Stimulated activated CD8-positive, alpha-beta memory T cell treated with anti-CD3 and anti-CD28 coated beads, Interleukin-12 subunit alpha, Interleukin-12 subunit beta, amount 100 ng/mL, for 1 hour (primary cell): ENCODE data around the gene PIGS.
"Not testable (repeated sequence)": the region's sequence is repeated elsewhere in the genome, so short reads cannot be mapped to it uniquely, and the experiment has no call there.

Source experiments
- DNase-seq: peaks from one replicate; pipeline ENCODE4 v3.0.0-alpha.2; 2020; ENCODE audit warnings: low read depth

The PIGS gene

DNA sequence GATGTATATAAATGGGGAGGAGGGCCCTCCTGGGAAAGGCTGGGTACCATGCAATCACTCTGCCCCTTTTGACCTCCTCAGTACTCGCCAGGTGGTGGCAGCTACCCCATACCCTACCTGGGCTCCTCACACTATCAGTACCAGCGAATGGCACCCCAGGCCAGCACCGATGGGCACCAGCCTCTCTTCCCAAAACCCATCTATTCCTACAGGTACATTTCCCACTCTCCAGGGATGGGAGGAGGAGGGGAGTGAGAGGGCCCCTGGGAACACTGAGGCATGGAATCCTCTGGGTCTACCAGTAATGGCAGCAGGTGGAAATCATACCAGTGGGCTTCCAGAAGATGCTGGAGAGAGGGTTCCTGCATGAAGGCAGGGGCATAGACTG, 42.3 kb downstream of the PIGS start:
- DNase-seq: no peak

DNA sequence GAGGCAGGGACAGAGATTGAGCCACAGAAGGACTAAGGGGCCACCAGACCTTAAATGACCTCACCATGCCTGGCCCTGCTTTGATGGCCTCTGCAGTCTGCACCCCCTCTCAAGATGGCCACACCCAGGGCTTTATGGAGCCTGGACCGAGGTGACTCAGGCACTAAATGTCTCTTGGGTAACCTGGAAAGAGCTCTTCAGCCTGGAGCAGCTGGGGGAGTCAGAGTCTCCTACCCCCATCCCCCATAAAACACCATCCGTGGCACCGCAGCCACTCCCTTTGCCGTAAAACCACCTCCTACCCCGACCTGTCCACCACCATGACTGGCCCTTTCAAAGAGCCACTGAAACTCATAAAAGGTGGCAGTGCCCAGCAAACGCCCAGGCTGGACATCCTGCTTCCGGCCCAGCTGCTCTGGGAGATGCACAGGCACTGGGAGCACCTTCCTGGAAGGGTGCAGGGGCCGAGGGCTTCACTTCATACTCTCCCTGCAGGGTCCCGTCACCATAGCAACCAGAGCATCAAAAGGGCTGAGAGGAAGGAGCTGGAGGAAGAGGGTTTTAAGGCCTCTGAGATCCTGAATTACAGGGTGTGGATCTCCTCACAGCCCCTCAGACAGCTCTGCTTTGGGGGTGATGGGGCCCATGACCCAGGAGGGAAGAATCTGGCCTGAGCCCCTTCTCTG, 42.9 kb downstream of the PIGS start:
- DNase-seq: no peak

DNA sequence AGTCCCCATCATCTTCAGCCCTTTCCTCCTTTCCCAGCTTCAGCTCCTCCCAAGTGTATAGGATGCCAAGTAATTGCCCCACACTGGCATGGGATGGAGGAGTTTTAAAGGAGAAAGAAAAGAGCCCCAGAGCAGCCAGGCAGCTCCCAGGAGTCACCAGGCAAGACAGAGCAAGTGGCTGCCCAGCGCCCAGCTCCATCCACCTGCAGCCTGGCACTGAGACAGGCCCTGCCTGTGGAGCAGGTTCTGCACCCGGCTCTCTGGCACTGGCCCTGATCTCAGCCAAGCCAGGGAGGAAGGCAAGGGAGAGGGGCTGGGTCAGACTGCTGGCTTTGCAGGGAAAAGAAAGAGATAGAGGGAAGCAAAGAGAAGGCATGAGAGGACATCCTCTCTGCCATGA, 43.5 kb downstream of the PIGS start:
- DNase-seq: no peak

DNA sequence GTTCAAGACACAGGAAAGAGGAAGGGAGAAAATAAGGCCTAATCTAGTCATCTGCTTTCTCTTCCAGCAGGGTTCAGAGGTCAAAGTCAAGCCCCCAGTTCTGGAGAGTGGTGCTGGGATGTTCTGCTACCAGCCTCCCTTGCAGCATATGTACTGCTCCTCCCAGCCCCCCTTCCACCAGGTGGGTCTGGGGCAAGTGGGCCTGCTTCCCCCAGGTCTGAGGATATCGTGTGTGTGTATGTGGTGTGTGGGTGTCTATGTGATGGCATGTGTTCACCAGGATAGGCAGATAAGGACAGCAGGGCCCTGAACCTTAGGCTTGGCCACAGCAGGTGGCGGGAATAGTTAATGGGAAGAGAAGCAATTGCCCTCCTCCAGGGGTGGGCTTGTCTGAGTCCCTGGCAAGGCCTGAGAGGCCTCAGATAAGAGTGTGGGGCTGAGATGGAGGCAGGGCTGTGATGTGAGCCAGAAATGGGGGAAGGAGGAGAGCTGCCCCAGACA, 44.1 kb downstream of the PIGS start:
- DNase-seq: no peak

DNA sequence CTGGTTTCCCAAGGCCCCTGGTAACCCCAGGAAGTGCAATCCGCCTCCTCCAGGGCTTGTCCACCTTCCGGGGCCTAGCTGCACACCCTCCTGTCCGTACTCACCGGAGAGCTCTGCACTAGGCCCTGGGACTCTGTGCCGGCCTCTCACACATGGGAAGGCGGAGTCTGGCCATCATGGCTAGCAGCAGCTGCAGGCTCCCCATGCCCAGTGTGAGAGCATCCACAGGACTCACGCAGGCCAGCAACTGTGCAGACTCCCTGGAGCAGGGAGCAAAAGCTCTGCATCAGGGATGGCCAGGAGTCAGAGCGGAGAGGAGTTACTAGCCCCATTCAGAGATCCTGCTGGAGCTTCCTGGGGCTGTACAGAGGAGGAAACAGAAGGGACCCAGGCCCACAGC, 44.9 kb downstream of the PIGS start:
- no peak for DNase-seq

DNA sequence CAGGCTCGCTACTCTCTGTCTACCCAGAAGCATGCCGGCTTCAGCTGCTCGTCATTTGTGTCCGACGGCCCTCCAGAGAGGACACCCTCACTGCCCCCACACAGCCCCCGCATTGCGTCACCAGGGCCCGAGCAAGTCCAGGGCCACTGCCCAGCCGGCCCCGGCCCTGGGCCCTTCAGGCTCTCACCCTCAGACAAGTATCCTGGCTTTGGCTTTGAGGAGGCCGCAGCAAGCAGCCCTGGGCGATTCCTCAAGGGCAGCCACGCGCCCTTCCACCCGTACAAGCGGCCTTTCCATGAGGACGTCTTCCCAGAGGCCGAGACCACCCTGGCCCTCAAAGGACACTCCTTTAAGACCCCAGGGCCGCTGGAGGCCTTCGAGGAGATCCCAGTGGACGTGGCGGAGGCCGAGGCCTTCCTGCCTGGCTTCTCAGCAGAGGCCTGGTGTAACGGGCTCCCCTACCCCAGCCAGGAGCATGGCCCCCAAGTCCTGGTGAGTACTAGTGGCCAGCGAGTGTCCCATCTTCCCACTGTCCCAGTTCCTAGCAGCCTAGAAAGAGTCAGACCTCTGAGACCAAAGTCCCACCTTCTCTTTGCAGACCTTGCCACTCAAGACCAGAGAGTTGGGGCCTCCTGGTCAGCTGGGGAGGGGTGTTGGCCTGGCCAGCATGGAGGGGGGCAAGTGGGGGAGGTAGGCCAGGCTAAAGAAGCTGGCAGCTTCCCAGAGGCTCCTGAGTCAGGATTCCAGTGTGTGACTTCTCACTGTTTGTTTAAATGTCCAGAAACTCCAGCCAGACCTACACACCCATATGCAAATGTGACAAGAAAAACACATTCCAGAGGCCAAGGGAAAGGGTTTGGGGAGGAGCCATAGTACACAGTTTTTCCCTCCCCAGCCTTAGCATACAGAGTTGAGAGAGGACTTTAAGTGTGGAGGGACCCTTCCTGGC, 46.6 kb downstream of the PIGS start:
- no peak for DNase-seq

DNA sequence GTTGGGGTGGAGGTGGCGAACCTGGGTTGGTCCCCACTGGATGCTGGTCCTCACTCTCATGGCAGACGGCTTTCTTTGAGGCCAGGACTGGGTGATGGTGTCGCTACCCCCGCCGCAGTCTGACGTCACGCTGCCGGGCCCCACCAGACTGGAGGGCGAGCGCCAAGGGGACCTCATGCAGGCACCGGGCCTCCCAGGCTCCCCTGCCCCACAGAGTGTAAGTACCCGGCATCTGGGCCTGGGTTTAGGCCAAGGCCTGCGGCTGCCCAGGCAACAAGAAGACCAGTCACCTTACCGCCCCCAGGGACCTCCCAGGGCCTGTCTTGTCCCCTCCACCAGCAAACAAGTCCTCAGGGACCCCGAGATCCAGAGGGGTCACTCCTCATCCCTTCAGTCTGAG, 47.4 kb downstream of the PIGS start:
- DNase-seq: no peak

DNA sequence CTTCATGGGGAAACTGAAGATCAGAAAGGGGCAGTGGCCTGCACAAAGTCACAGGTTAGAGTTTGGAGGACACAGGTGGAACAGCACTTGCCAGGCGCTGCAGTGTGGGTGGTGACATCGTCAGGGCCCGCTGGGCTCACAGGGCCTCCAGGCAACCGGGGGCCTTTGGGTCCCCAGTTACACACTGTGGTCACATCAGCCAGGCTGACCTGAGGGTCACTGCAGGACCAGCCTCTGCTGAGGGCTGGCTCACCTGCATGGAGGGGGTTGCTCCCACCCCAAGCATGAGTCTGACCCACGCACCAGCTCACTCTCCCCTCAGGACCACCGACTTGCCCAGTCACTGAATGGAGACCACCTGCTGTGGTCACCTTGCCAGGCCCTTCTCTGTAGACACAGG, 48.1 kb downstream of the PIGS start:
- DNase-seq: no peak

DNA sequence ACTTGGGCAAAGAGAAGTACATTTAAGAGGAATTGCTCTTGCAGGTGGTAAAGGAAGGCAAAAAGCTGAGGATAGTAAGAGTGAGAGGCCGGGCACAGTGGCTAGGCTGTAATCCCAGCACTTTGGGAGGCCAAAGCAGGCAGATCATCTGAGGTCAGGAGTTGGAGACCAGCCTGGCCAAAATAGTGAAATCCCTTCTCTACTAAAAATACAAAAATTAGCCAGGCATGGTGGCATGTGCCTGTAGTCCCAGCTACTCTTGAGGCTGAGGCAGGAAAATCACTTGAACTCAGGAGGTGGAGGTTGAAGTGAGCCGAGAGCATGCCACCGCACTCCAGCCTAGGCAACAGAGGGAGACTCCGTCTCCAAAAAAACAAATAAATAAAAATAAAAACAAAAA, 49.0 kb downstream of the PIGS start:
- not testable (repeated sequence) for DNase-seq

DNA sequence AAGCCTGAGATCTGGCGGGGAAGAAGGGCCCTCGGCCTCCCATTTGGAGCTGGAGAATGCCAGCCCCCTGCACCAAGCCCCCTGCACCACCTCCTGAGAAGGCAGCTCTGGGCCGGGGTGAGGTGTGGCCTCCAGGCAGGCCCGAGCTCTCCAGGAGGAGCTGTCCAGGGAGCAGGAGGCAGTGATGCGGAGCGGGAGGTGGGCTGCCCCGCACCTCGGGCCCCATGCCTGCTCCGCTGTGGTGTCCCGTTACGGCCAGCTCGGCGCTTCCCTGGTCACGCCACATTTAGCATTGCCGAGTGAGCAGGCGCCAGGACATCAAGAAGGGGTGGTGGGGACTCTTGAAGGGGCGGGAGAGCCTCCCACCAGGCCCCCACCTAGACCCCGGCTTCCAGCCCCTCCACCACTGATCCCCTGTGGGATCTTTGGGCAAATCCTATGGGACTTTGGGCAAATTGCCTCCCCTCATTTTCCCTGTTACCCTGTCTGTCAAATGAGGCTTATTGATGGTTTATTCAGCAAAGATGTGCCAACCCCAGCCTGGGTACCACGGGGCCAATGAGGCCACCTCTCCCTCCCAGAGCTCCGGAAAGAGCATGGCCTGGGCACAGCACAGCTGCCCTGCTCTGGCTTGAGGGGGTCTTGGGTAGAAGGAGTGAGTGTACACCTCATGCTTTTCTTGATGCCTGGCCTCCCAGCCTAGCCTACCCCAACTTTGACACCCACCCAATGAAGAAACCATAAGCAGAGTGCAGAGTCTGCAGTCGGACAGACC, 49.8 kb downstream of the PIGS start:
- no peak for DNase-seq

DNA sequence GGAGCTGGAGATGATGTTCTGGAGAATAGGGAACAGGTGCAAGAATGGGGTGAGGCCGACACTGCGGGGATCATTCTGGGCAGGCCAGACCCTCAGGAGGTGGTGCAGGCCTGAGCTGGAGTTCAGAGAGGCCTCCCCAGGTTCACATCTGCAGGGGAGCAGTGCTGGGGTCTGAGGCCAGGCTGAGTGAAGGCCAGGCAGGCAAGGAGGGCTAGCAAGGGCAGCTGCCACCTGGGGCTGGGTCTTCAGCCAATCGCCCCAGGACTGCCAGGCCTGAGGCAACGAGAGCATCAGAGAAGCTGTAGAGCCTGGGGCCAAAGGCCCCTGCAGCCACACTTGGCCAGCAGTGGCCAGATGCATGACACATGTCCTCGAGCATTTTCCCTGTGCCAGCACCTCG, 50.6 kb downstream of the PIGS start:
- no peak for DNase-seq

DNA sequence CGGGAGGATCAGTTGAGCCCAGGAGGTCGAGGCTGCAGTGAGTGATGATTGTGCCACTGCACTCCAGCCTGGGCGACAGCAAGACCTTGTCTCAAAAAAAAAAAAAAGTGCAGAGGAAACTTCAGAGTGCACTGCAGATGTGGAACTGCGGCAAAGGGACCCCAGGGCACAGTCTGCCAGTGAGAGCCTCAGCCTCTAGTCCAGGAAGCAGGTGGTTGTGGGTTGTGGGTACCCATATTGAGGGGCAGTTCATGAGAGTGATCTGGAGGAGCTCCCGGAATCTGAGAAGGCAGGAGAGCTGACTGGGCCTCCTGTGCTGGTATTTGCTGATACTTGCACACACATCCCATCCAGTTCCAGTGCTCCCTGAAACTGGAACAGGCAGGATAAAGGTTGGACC, 52.1 kb downstream of the PIGS start:
- DNase-seq: no peak

DNA sequence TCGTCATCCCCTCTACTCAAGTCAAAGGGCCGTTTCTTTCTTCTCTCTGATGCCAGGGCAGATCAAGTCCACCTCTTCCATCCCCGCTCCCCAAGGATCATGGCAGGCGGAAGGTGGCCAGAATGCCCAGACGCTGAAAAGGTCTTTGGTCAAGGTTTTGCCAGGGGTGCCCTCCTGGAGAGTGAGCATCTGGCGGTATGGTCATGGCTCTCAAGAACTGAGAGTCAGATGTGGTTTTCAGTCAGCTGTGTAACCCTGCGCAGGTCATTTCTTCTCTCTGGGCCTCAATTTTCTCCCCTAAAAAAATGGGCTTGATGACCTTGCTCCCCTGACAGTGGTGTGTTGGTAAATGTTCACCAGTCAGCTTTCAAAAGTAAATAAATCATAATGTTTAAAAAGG, 52.7 kb downstream of the PIGS start:
- no peak for DNase-seq

DNA sequence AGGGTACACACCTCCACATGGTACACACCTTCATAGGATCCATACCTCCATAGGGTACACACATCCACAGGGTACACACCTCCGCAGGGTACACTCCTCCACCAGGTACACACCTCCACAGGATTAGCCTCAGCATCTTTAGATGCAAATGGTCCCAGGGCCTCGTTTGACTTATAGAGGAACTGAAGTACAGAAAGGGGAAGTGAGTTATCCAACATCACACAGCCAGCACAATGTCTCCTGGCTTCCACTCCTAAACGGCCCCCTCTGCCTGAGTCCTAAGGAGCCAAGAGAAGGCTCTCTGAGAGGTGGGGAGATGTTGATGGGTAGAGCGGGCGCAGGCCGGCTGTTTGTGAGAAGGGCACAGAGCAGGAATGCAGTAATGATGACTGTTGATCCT, 53.2 kb downstream of the PIGS start:
- no peak for DNase-seq

DNA sequence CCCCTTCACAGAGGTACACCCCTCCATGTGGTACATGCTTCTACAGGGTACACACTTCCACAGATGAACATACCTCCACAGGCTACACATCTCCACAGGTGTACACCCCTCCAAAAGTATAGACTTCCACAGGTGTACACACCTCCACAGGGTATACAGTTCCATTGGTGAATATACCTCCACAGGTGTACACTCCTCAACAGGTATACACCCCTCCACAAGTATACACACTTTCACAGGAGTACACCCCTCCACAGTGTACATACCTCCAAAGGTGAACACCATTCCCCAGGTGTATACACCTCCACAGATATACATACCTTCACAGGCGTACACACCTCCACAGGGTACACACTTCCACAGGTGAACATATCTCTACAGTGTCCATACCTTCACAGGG, 55.8 kb downstream of the PIGS start:
- DNase-seq: no peak

DNA sequence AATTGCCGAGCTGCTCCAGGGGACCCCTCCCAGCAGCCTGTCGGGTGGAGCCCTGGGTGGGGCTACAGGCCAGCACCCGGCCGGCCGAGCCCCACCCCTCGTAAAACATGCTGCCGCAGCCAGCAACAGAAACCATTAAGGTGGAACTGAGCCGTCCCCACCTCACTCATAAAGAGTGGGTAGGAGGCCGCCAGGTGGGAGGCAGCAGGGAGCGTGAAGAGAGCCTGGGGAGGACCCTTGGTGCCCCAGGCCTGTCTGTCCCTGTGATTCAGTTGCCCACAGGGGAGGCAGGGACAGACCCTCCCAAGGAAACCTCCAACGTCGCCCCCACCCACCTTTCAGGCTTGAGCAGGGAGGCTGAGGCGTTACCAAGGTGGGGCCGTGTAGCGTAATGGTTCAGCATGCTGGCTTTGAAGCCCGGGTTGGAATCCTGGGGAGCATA, 56.7 kb downstream of the PIGS start:
- DNase-seq: no peak

DNA sequence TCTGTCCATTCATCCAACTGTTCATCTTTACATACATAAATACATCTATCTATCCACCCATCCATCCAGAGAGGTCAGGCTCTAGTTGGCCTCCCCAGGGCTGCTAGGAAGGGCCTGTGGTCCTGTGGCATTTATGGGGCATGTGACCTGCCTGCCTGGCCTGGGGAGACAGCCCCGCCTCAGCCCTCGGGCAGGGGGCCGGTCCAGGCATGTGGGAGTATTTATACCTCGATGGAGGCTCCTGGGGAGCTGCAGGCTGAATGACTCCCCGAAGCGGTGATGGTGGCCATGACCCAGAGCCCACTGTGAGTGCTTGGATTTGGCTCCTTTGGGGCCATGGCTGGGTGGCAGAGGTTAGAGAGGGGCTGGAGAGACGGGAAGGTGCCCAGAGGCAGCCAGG, 57.8 kb downstream of the PIGS start:
- DNase-seq: no peak

DNA sequence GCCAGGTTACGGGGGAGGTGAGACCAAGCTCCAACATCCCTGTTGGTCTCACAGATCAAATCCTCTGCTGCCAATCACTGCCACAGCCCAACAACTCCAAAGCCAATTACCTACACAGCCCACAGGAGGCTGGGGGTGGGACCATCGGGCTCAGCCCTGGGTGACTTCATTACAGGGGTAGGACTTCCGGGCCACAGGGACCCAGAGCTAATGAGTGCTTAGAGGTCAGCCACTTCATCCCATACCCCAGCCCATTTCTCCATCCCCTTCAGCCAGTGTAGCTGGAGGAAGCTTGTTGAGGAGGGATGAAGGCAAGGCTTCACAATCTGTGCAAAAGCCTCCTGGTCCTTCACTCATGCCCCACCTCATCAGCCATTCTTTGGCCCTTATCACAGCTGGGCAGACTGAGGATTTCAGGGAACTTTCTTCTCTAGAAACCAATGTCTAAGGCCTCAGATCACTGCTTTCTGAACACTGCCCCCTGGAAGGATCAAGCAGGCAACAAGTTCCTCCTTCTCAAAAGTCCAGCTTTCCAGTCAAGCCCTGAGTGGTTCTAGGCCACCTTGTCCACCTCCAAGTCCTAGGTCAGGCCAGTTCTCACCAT, 59.4 kb downstream of the PIGS start:
- DNase-seq: no peak

DNA sequence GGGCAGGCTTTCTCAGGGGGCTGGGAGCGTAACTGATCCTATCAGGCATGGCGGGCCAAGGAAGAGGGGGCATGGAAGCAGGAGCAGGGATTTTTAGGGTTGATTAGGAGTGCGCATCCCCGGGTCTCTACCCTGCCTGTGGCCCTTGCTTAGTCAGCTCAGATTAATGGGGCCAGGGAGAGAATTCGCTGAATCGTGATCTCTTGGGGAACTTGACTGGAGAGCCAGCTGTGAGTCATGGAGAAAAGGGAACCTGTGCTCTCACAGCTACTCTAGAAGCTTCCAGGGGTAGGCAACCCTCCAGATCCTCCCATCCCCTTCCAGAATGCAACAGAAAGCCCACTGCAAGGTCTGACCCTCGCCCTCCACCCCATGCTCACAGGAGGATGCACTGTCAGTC, 61.5 kb downstream of the PIGS start:
- no peak for DNase-seq

DNA sequence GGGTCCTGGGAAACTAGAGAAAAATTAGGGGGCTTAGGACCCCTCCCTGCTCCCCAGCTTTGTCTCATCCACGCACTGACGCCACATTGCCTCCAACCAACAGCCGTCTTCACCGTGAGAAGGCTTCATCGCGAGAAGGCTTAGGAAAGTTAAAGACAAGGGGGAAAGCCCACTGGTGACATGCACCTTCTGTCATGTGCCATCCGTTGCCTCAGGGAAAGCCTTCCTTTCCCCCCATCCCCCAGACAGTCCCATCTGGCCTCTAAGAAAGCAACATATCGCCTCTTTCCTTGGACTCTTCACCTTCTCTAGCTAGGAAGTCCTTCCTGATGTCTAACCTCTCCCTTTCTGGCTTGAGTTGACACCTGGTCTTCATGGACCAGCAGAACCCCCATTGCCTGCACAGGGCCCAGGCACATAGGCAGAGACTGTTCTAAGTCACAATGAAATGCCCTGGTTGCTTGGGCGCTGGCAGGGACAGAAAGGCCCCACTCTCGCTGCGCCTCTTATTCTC, 63.1 kb downstream of the PIGS start:
- no peak for DNase-seq

DNA sequence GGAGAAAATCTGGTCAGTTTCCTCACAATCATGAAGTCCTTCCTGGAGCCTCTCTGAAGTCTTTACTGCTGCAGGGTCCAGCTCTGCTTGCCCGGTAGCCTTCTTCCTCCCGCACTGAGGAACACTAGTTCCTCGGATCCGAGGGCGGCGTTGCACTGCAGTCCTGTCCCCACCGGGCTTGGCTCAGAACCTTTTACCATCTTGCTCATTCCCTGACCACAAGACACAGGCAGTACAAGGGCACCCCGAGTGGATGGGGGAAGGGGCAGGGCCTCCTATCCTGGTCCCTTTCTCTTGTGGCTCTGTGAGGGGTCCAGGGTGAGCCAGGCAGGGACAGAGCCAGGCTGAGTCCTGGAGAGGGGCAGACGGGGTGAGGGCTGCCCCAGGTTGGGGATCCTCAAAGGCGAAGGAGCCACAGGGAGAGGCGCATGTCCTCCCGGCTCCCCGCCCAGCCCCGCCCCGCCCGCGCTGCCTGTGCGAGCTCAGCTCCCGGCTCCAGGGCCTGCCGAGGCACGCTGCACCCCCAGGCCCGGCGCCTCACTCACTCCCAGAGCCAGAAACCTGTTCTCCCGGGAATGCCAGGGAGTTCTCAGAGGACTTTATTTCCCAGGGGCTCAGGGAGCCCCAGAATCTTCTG, 63.6 kb downstream of the PIGS start:
- no peak for DNase-seq
